SHP77 (cell line): ENCODE measurements around the gene PPP1R14D.
"Not testable (repeated sequence)": the region's sequence is repeated elsewhere in the genome, so short reads cannot be mapped to it uniquely, and the experiment has no call there.

Experiments
- DNase-seq, 2 experiments: peaks; one replicate each; lab custom pipeline; 2025; lab: John Stamatoyannopoulos, UW

Gene PPP1R14D, protein sequence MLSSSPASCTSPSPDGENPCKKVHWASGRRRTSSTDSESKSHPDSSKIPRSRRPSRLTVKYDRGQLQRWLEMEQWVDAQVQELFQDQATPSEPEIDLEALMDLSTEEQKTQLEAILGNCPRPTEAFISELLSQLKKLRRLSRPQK

DNA sequence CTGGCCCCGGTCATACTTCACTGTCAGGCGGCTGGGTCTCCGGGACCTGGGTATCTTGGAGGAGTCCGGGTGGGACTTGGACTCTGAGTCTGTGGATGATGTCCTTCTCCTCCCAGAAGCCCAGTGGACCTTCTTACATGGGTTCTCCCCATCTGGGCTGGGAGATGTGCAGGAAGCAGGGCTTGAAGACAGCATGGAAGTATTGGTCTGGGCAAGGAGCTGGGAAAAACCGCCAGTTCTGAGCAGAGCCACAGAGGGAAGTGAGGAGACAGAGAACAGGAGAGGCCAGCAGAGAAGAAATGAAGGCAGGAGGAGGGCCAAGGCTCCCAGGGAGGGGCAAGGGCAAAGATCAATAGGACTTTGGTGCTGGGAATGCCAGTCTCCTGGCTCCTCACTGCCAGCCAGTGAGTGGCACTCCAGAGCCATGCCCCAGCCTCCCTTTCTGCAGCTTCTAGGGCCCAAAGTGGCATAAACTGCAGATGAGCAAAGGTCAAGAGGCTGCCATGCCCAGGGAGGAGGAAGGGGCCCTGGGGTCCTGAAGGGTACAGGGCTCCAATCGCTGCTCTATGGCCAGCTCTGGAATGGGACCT lies at the start of gene PPP1R14D:
PPP1R14D (minus strand) TSS at position 262 of the 590 bp plus-strand sequence; CDS start at position 195, 67 bp downstream.
- DNase-seq, result no peak

DNA sequence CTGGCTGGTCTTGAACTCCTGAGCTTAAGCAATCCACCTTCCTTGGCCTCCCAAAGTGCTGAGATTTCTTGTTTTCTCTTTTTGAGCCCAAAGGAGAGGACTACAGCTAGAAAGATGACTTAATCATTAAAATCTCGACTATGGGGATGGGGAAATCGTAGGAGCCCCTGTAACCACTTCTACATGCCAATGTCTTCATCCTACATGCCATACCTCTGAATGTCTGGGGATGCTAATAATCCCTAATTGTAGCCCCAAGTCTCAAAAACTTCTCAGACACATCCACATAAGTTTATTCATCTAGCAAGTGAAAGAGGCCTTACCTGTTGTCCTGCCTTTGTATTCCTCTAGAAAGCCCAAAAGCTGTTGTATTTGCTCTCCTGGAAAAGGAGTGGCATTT lies 49.2 kb upstream of the PPP1R14D start:
- no peak for DNase-seq

DNA sequence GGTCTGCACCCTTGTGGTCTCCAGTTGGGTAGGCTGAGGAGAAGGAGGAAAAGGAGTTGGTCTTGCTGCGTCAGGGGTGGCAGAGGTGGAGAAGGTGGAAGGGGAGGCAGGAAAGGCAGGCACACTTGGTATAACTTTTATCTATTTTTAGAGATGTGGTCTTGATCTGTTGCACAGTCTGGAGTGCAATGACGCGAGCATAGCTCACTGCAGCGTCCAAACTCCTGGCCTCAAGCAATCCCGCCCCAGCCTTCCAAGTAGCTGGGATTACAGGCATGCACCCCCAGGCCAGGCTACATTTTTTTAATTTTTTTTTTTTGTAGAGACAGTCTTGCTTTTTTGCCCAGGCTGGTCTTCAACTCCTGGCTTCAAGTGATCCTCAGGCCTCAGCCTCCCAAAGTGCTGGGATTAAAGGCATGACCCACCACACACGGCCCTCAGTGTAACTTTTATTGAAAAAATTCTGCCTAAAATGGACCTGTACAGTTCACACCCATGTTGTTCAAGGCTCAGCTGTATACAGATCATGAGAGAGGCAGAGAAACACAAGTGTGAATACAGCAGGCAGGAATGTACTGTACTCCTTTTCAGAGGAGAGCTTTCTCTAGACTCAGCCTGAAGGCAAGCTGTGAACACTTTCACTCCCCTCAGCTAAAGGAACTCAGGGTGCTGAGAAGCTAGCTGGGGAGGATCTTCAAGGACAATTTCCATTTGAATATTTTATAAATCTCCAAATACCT lies 47.7 kb upstream of the PPP1R14D start:
- no peak for DNase-seq

DNA sequence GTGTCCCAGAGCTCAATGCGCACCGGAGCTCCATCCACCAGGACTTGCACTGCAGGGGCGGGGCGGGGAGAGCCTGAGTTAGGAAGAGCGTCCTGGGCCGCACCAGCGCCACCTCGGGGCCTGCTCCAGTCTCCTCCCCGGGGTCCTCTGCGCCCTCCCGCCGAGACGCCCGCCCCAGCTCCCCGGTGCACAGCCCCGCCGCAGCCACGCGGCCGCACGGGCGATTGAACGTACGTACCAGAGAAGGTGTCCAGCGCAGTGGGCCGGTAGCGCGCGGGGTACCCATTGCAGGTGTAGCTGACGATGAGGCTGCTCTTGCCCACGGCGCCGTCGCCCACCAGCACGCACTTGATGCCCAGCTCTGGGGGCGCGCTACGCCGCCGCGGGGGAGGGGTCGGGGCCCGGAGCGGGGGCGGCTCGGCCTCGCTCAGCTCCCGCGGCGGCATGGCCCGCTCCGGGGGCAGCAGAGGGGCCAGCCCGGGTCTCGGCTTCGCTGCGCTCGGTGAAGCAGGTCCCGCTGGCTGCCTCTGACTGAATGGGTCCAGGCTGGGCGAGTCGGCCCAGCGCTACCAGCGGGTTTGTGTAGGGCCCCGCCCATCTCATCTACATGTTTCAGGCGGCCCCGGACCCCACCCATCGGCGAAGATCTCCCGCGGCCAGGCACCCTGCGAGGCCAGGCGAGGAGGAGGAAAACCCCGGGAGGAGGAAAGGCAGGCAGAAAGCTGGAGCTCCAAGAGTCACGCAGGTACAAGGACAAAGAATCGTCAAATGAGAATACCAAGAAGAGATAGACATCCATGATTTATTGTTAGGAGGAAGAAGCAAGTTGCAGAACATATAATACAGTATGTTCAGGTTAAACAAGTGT lies 45.4 kb upstream of the PPP1R14D start, which contains the start of gene RHOV:
RHOV (minus strand) TSS at position 541 of the 868 bp plus-strand sequence; CDS start at position 446, 95 bp downstream.
- peak; percentile 67 to 82 for DNase-seq

DNA sequence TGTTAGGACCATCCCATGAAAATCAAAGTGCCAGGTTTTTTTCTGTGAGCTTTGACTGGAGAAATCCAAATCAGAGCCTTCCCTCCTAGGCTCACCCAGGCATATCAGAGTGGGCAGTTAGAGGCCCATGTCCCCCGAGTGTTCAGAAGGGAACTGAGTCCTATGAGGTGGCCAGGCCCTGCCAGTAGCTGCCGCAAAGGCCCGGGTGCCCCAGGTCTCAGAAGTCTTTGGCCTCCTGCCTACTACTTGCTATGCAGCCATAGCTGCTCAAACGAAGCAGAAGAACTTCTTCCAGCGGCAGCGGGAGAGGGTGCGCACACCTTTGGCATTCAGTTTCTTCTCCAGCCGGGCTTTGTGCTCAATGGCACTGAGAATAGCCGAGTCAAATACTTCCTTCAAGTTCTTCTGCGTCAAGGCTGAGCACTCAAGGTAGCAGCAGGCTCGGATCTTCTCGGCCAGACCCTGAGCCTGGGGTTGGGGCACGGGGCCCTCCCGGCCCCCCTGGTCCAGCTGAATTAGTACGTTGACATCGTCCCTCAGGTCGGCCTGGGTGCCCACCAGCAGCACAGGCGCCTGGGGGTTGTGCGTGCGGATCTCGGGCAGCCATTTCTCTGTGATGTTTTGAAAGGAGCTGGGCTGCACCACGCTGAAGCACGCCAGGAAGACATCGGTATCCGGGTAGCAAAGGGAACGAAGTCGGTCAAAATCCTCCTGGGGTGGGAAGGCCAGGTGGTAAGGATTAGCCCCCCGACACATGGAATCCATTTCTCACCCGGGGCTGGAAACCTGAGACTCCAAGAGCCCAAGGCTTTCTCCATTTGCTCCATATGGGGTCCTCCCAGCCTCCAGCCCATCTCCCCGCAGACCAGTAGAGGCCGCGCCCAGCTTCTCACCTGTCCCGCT lies 44.5 kb upstream of the PPP1R14D start:
- no peak for DNase-seq

DNA sequence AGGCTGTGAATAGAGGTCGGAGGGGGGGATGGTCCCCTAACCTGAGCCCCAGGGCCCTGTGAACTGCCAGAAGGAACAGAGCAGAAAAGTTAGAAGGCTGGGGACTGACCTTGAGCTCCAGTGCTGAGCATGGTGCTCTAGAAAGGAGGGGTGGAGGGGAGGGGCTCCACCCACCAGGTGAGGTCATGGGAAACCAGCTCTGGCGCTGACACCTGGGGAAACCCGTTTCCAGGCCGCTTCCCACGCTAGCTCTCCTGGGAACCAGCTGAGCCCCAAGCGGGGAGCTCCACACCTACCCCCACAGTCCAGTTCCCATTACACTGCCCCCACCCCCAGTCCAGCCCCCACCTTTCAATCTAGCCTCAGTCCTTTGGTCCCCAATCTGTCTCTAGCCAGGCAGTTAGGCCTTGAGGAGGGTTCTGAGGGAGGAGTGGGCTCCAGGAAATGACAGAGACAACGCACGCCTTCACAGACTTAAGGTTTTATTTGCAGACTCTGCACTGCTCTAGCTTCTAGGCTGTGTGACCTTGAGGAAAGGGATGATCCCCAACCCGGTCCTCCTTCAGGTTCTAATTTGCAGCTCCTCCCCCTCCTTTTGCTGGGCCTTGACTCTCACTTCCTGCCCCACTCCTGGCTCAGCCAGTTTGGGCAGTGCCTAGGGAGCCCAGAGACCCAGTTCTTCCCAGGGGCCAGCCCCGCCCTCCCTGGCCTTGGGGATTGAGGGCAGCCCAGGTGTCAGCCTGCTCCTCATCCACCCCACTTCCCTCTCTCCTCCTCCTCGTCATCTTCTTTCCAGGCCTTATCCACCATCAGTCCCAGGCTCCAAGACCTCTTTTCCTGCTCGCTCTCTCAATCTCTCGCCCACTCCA lies 43.5 kb upstream of the PPP1R14D start:
- no peak for DNase-seq

DNA sequence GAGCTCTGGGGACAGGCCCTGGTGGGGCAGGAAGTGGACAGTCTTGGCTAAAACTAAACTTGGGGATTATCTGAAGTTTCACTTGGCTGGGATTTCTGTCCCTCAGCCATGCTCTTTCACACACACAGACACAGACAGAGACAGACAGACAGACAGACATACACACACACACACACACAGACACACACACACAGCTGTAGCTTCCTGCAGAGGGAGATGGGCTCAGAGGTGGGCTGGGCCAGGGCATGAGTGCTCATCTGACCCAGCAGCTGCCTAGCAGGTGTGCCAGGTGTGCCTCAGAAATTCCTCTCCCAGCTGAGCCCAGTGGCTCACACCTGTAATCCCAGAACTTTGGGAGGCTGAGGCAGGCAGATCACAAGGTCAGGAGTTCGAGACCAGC lies 42.2 kb upstream of the PPP1R14D start:
- no peak for DNase-seq

DNA sequence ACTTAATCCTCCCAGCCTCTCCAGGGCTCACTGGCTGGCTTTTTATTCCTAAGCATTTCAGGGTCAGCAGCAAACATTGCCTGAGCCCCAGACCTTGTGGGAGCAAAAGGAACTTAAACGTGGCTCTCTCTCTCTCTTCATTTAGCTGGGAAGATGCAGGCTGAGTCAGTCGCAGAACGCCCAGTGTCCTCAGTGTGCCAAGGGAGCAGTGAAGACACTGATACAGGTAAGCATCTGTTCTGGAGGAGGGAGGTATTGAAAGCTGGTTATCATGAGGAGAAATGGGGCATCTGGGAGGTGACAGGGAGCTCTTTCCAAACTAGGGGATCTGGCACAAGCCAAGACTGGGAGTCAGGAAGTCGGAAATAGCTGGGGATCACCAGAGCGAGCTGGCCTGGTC lies 41.2 kb upstream of the PPP1R14D start:
- DNase-seq, result no peak

DNA sequence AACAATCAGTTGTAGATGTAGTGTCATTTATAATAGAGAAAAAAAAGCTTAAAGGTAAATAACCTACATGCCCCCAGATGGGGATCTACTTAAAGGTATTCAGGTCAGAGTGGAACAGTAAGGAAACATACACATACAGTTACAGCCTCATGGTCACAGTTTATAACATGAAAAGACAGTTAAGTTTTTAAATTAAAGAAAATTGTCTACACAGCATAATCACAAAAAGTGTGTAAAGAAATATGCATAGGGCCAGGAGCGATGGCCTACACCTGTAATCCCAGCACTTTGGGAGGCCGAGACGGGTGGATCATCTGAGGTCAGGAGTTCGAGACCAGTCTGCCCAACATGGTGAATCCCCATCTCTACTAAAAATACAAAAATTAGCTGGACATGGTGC lies 38.7 kb upstream of the PPP1R14D start:
- no peak for DNase-seq

DNA sequence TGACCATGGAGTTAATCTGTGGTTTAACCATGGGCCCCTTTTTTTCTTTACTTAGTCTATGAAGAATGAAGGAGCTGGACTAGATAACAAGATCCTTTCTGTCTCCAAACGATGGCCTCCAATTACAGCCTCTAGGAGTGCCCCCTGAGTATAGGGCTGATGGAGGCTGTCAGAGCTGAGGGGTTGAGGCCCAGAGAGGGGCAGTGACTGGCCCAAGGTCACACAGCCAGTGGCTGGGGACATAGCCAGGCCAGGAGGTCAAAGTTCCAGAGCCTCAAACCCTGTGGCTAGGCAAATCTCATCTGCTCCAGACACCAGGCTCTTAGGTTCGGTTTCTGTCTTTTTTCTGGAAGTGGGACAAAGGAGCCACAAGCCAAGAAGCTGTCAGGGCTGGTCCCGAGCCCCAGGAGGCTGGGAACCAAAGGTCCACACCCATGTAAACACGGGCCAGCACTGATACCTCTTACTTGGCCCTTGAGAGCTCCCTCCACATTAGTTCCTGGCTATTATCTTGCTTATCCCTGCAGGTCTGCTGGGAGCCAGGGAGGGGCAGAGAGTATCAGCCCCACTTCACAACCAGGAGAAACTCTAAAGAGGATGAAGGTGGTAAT lies 35.3 kb upstream of the PPP1R14D start:
- no peak for DNase-seq

DNA sequence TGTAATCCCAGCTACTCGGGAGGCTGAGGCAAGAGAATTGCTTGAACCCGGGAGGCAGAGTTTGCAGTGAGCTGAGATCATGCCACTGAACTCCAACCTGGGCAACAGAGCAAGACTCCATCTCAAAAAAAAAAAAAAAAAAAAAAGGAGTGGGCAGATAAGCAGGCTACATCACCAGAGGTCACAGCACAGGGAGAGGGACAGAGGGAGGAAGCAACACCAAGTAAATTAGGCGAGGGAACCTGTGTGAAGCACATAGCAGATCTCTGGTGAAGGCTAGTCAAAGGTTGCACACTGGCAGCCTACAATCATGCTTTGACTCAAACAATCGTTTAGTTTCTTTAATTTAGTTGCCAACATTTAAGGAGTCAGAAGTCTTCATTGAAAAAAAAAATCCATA lies 32.6 kb upstream of the PPP1R14D start:
- DNase-seq, result not testable (repeated sequence)

DNA sequence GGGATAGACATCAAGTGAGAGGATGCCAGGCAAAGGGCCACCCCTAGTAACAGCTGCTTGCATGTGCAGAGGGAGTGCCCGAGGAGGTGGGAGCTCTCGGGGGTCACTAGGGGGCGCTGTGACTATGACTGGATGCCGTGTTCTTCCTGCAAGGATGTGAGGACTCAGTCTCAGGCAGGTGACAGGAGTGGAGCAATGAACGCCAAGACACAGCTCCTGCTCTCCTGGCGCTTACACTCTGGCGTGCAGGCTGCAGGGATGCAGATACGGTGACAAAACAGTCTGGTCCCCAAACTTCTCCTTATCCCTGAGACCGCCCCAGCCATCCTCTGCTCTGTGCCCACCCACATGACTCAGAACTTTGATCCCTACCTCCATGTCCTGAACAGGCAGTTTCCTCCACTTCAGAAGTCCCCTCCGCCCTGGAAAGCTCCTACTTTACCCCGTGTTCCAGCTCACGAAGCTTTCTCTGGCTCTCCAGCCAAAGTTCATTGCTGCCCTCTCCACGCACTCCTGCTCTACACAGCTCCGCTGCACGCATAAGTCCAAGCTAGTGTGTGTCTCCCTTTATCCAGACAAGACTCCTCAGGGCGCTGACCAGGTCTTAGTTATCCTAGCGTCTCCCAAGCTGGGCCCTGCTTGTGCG lies 30.8 kb upstream of the PPP1R14D start:
- peak; percentile 73 to 78 for DNase-seq

DNA sequence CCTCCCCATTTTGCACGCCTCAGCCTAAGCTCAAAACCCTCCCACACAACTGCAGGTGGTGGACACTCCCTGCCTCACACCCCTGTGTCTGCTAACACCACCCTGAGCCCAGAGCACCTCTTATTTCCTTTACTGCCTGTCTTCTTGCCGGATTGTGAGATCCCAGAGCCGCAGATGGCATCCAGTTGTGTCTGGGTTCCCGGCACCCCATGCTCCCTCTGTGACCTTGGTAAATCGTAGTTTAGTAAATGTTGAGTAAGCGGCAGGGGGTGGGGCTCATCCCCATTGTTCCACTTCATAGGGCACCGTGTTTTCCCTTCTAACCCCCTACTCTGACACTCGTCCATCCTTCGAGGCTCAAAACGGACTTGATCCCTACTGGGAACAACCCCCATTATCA lies 30.2 kb upstream of the PPP1R14D start:
- DNase-seq, result no peak

DNA sequence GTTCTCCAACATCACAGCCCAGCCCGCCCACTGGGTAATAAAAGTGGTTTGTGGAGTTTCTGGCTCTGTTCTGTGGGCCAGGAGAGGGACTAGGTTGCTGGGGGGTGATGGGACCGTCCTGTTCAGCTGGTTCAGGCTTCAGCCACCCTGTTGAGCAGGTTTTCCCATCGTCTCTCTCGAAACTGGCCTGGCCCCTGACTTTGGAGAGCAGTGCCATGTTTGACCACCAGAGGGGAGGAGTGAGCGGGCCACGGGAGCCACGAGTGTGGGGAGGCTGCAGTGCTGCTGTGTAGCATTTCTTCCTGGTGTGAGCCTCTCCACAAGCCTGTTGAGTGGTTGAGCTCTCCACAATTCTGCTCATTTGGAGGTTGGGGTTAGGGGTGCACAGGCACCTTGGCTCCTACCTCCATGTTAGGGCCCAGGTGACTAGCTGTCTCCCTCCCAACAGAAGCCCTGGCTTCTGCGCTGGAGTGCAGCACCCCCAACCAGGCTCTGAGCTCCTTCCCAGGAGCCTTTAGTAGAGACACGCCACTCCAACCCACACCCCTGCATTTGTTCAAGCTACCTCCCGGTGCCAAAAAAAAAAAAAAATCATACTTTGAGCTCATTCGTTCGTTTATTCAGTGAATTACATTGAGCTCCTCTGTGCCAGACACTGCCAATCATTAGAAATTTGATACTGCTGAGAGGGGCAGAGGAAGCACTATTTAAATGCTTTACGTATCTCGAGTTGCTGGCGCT lies 29.3 kb upstream of the PPP1R14D start:
- DNase-seq, result peak; percentile 49 to 60

DNA sequence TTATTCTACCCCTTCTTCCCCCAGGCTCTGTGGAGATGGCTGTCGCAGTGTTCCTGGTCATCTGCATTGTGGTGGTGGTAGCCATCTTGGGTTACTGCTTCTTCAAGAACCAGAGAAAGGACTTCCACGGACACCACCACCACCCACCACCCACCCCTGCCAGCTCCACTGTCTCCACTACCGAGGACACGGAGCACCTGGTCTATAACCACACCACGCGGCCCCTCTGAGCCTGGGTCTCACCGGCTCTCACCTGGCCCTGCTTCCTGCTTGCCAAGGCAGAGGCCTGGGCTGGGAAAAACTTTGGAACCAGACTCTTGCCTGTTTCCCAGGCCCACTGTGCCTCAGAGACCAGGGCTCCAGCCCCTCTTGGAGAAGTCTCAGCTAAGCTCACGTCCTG lies 28.2 kb upstream of the PPP1R14D start:
- no peak for DNase-seq

DNA sequence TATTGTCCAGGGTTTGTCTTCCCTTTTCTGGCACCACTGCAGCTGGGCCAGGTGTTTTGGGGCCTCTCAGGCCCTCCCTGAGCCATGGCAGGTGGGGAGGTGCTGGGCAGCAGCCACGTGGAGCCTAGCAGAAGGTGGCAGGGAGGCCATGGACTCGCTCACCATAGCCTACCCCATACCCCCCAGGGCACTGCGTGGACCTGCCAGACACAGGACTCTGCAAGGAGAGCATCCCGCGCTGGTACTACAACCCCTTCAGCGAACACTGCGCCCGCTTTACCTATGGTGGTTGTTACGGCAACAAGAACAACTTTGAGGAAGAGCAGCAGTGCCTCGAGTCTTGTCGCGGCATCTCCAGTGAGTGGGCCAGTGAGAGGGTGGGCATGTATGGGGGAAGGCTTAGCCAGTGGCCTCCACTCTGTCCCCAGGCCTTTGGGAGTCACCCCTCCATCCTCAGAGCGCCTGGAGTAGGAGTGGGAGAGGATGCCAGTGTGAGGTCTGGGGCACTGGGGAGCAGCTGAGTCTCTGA lies 27.3 kb upstream of the PPP1R14D start:
- DNase-seq, result no peak

DNA sequence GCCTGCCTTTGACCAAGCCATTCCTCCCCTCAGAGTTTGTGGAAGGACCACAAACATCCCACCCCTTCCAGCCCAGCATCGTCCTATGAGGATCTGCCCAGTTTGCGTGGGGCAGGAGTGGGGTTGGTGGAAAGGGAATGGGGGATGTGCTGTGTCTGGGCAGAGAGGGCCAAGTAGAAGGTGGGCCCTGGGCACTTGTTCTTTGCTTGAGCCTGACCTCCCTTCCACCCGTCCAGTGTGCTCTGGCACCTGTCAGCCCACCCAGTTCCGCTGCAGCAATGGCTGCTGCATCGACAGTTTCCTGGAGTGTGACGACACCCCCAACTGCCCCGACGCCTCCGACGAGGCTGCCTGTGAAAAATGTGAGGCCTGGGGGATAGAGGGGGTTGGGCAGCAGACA lies 25.7 kb upstream of the PPP1R14D start:
- no peak for DNase-seq

DNA sequence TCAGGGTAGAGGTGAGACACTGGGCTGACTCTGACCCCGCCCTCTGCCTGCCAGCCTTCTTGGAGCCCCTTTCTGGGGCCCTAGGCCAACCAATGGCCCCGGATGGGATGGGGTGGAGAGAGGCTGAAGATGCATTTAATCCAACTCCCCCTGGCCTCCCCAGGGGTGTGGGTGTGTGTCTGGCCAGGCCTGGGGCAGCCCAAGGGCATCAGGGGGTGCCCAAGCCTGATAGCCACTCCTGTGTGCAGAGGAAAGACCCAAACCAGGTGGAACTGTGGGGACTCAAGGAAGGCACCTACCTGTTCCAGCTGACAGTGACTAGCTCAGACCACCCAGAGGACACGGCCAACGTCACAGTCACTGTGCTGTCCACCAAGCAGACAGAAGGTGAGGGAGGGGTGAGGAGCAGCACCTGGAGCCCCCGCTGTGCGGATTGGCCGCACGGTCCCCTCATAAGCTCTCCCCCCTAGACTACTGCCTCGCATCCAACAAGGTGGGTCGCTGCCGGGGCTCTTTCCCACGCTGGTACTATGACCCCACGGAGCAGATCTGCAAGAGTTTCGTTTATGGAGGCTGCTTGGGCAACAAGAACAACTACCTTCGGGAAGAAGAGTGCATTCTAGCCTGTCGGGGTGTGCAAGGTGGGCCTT lies 24.9 kb upstream of the PPP1R14D start:
- DNase-seq, result no peak
